Neural cell (in vitro differentiated cells): ENCODE results near the gene KIF20B.

ENCODE experiments used
- EP300 ChIP-seq: fragments of 450-650 bp; conservative IDR thresholded peaks from 2 replicates; pipeline ENCODE4 v1.6.1; 2014; ENCODE audit warnings: antibody characterized with exemption, mild to moderate bottlenecking, moderate library complexity; ENCODE audit not compliant: poor library complexity, severe bottlenecking
- EZH2 ChIP-seq: fragments of 200-600, 300-800 bp; shearing (Covaris generic), sonication (generic); IDR thresholded peaks from 2 replicates; pipeline ENCODE4 v1.6.1; 2014; ENCODE audit warnings: antibody characterized with exemption, low read length, borderline replicate concordance, mild to moderate bottlenecking; ENCODE audit not compliant: insufficient read depth, poor library complexity, severe bottlenecking
- POLR2AphosphoS5 ChIP-seq: IDR thresholded peaks from 2 replicates; pipeline ENCODE4 v1.6.1; 2012
- RAD21 ChIP-seq: fragments of 450-650 bp; conservative IDR thresholded peaks from 2 replicates; pipeline ENCODE4 v1.6.1; 2014; ENCODE audit warnings: antibody characterized with exemption, mild to moderate bottlenecking, moderate library complexity
- TF ChIP-seq, protein P1 (sequence below): fragments of 450-650 bp; IDR thresholded peaks from 2 replicates; pipeline ENCODE4 v1.5.1; 2014; ENCODE audit warnings: antibody characterized with exemption, mild to moderate bottlenecking, moderate library complexity; ENCODE audit not compliant: poor library complexity, severe bottlenecking

DNA sequence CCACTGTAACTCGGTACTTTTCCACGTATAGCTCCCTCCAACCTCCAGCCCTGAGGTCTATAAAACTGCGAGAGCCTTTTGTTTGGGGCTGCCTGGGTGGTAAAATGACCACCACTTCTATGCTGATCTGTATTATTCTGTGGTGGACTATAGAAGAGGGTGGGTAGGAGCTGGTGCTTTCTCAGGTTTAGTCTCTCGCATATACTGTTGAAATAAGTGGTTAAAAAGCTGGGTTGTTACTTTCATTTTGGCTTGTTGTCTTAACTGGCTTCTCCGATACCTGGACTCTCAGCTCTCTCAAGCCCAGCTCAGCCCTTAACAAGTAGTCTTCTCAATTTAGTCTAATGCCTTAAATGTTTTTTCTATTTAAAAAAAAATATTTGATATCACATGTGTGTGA, 70.3 kb downstream of the KIF20B start:
- TF ChIP-seq RAD21 (no peak), POLR2AphosphoS5 (no peak), EZH2 (no peak), EP300 (no peak)
- TF ChIP-seq, protein P1, sequence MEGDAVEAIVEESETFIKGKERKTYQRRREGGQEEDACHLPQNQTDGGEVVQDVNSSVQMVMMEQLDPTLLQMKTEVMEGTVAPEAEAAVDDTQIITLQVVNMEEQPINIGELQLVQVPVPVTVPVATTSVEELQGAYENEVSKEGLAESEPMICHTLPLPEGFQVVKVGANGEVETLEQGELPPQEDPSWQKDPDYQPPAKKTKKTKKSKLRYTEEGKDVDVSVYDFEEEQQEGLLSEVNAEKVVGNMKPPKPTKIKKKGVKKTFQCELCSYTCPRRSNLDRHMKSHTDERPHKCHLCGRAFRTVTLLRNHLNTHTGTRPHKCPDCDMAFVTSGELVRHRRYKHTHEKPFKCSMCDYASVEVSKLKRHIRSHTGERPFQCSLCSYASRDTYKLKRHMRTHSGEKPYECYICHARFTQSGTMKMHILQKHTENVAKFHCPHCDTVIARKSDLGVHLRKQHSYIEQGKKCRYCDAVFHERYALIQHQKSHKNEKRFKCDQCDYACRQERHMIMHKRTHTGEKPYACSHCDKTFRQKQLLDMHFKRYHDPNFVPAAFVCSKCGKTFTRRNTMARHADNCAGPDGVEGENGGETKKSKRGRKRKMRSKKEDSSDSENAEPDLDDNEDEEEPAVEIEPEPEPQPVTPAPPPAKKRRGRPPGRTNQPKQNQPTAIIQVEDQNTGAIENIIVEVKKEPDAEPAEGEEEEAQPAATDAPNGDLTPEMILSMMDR = no peak
